K562 (cell line): Measurements from ENCODE around the gene CCDC85B. TPM values are rescaled to one million over a fixed set of nuclear protein-coding genes. Genes with fewer than 3 reads are reported as not detected.

Experiments
- BCOR ChIP-seq: fragments of 450-650 bp; IDR thresholded peaks from 2 replicates; pipeline ENCODE4 v1.6.1; 2016
- BMI1 ChIP-seq: fragments of 150-350 bp; IDR thresholded peaks from 2 replicates; pipeline ENCODE4 v1.6.1; 2014; ENCODE audit warnings: low read length
- CHD2 ChIP-seq: IDR thresholded peaks from 2 replicates; pipeline ENCODE4 v1.6.1; 2011; ENCODE audit warnings: low read depth, low read length
- EGR1 ChIP-seq: fragments of 450-650 bp; conservative IDR thresholded peaks from 2 replicates; pipeline ENCODE4 v1.6.1; 2017; ENCODE audit warnings: mild to moderate bottlenecking
- FOXO4 ChIP-seq: fragments of 450-650 bp; formaldehyde crosslinking; IDR thresholded peaks from 2 replicates; pipeline ENCODE4 v1.4.0; 2020; ENCODE audit warnings: mild to moderate bottlenecking, moderate library complexity
- GMEB1 ChIP-seq: fragments of 250-450 bp; sonication (Bioruptor Pico); IDR thresholded peaks from 2 replicates; pipeline ENCODE4 v1.4.0; 2020; ENCODE audit warnings: mild to moderate bottlenecking
- PHF21A ChIP-seq: fragments of 450-650 bp; IDR thresholded peaks from 2 replicates; pipeline ENCODE4 v1.6.1; 2017; ENCODE audit warnings: low read depth, borderline replicate concordance
- POLR2G ChIP-seq: fragments of 200-400 bp; formaldehyde crosslinking; IDR thresholded peaks from 2 replicates; pipeline ENCODE4 v1.6.1; 2017; ENCODE audit warnings: low read depth, mild to moderate bottlenecking, antibody characterized with exemption, low read length, moderate library complexity
- POLR3G ChIP-seq: IDR thresholded peaks from 2 replicates; pipeline ENCODE4 v1.6.1; 2011; ENCODE audit not compliant: insufficient read length, insufficient replicate concordance; ENCODE audit errors: extremely low read depth
- PURB ChIP-seq: sonication (generic); formaldehyde crosslinking; IDR thresholded peaks from 2 replicates; pipeline ENCODE4 v1.9.0; 2021; ENCODE audit warnings: low read depth, mild to moderate bottlenecking, missing genetic modification reagents
- RBM17 ChIP-seq: fragments of 200-400 bp; formaldehyde crosslinking; IDR thresholded peaks from 2 replicates; pipeline ENCODE4 v1.6.1; 2017; ENCODE audit warnings: low read depth, mild to moderate bottlenecking, low read length, borderline replicate concordance
- SAFB2 ChIP-seq: fragments of 200-400 bp; formaldehyde crosslinking; IDR thresholded peaks from 2 replicates; pipeline ENCODE4 v1.6.1; 2018; ENCODE audit warnings: borderline replicate concordance, low read length, low read depth, moderate library complexity; ENCODE audit not compliant: severe bottlenecking
- STAG1 ChIP-seq: sonication (generic); formaldehyde crosslinking; IDR thresholded peaks from 2 replicates; pipeline ENCODE4 v1.5.0; 2020; ENCODE audit warnings: missing genetic modification reagents, borderline replicate concordance
- TARDBP ChIP-seq: fragments of 450-650 bp; IDR thresholded peaks from 2 replicates; pipeline ENCODE4 v1.6.1; 2016
- TCF7 ChIP-seq: sonication (generic); IDR thresholded peaks from 2 replicates; pipeline ENCODE4 v1.6.1; 2016; ENCODE audit warnings: antibody characterized with exemption, borderline replicate concordance
- TEAD4 ChIP-seq, 2 experiments: sonication (generic) in 1 of 2; formaldehyde crosslinking in 1 of 2; IDR thresholded peaks; 2 replicates each; pipeline versions ENCODE4 v1.6.1 to v1.8.0; 2012 to 2022; ENCODE audit warnings: borderline replicate concordance in 1 of 2, inconsistent platforms in 1 of 2, low read length in 1 of 2, mild to moderate bottlenecking in 1 of 2, missing genetic modification reagents in 1 of 2
- ZBTB49 ChIP-seq: sonication (generic); formaldehyde crosslinking; IDR thresholded peaks from 2 replicates; pipeline ENCODE4 v1.8.0; 2022; ENCODE audit warnings: missing genetic modification reagents, mild to moderate bottlenecking, borderline replicate concordance
- ZNF143 ChIP-seq: sonication (generic); formaldehyde crosslinking; IDR thresholded peaks from 2 replicates; pipeline ENCODE4 v1.9.0; 2022; ENCODE audit warnings: mild to moderate bottlenecking, missing genetic modification reagents
- ZNF324 ChIP-seq: fragments of 250-450 bp; sonication (Bioruptor Pico); IDR thresholded peaks from 2 replicates; pipeline ENCODE4 v1.4.0; 2020; ENCODE audit warnings: mild to moderate bottlenecking
- ZNF347 ChIP-seq: fragments of 450-650 bp; formaldehyde crosslinking; IDR thresholded peaks from 2 replicates; pipeline ENCODE4 v1.4.0; 2020; ENCODE audit warnings: low read depth, mild to moderate bottlenecking, moderate library complexity
- ZNF395 ChIP-seq: fragments of 200-800 bp; sonication (Bioruptor generic); IDR thresholded peaks from 2 replicates; pipeline ENCODE4 v1.6.1; 2017; ENCODE audit warnings: missing genetic modification characterization, missing compliant biosample characterization
- ZSCAN32 ChIP-seq: fragments of 450-650 bp; formaldehyde crosslinking; IDR thresholded peaks from 2 replicates; pipeline ENCODE4 v1.4.0; 2020; ENCODE audit warnings: mild to moderate bottlenecking, moderate library complexity
- polyA plus RNA-seq, 8 experiments: library from polyadenylated mRNA; depleted of rRNA in 4 of 8; stranded (reverse) in 5 of 8; unstranded in 3 of 8; fragments of >200 nt; fragmentation: Nextera tagmentation in 2 of 8; fragmentation: Illumina TruSeq in 1 of 8; extraction: Ambion mirVana in 2 of 8; extraction: Trizol in 1 of 8; gene quantifications; 2 replicates each; pipeline versions ENCODE4 v1.2.1 to v1.2.3, GENCODE V29; 2011 to 2014; ENCODE audit warnings: inconsistent platforms in 1 of 8, missing spikeins in 1 of 8
- total RNA-seq, 7 experiments: library from RNA; depleted of rRNA in 6 of 7; stranded (reverse); fragments of >200 nt in 6 of 7; fragmentation: Illumina TruSeq in 2 of 7; extraction: Trizol in 2 of 7; gene quantifications; 2 replicates each; pipeline versions ENCODE4 v1.2.1 to v1.2.3, GENCODE V29; 2011 to 2021; ENCODE audit warnings: low replicate concordance in 1 of 7

Gene CCDC85B
- total and polyA plus RNA-seq, 9 of the 15 experiments (the other 6 are each of a cell fraction or from before 2014, with no cell fraction given), result 0.14 to 138 (median 6.2) TPM

- peak; percentile 60; the same call in 1 of the 2 replicates for TF ChIP-seq TEAD4 (IDR thresholded peaks at IDR 0.05; ENCODE audit: low read length)
- no peak for TF ChIP-seq TEAD4 (CRISPR knock-in tag; IDR thresholded peaks at IDR 0.05; ENCODE audit: borderline replicate concordance)
- no peak for TF ChIP-seq TARDBP
- TF ChIP-seq ZNF347 (CRISPR knock-in tag), result no peak
- peak; percentile 97 for TF ChIP-seq POLR2G
- peak; percentile 17; the same call in 1 of the 2 replicates for TF ChIP-seq GMEB1 (CRISPR knock-in tag)
- no peak for TF ChIP-seq POLR3G
- TF ChIP-seq TCF7, result no peak; the same call in 1 of the 2 replicates
- TF ChIP-seq BCOR, result 0 out of 2 replicates have a peak, but pooled peaks have one; percentile 13
- TF ChIP-seq STAG1 (CRISPR knock-in tag), result peak; percentile 27; the same call in 1 of the 2 replicates
- peak; percentile 58; the same call in 1 of the 2 replicates for TF ChIP-seq PHF21A
- no peak for TF ChIP-seq ZNF143 (CRISPR knock-in tag)
- TF ChIP-seq EGR1, result peak; percentile 66
- TF ChIP-seq CHD2, result 0 out of 2 replicates have a peak, but pooled peaks have one; percentile 30
- TF ChIP-seq ZSCAN32 (CRISPR knock-in tag), result no peak
- TF ChIP-seq RBM17, result no peak
- TF ChIP-seq ZBTB49 (CRISPR knock-in tag), result no peak
- no peak for TF ChIP-seq SAFB2
- TF ChIP-seq PURB (CRISPR knock-in tag), result no peak
- TF ChIP-seq ZNF324 (CRISPR knock-in tag), result no peak
- TF ChIP-seq BMI1, result no peak
- peak; percentile 98 for TF ChIP-seq ZNF395
- no peak for TF ChIP-seq FOXO4 (CRISPR knock-in tag)
Measured at GRCh38 chr11:65888163-65888814, 2.2 kb upstream of the CCDC85B start, which contains the start of gene FIBP (continued).
